Measurements from ENCODE around the gene ARHGAP26.

The ARHGAP26 gene

DNA sequence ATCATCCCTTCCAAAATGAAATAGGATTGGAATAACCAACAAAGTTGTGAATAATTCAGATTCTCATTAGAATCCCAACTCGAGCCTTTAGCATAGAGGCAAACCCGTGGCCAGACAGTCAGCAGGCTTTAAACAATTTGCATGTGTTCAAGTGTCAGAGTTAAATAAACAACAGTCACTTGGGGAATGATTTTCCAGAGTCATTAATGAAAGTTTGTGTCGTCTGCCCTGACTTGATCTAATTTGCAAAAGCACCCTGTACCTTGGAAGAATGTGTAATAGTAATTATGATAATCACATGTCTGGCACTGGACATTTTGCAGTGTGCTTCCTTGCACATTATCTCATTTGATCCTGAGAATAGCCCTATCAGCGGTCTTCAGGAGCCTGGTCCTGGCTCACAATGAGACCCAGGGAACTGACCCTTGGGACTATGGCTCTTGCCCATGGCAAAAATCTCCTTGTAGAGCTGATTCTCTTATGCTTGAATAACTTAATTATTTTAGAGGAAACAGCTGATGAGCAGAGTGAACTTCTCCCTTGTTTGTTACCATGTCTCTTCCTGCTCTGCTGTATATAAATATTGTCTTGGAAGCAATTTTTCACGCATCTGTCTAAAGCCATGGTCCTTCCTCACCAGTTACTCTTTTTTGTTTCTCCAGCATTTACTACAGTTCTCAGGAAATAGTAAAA, 360.6 kb downstream of the ARHGAP26 start:
- no peak for FAIRE-seq

DNA sequence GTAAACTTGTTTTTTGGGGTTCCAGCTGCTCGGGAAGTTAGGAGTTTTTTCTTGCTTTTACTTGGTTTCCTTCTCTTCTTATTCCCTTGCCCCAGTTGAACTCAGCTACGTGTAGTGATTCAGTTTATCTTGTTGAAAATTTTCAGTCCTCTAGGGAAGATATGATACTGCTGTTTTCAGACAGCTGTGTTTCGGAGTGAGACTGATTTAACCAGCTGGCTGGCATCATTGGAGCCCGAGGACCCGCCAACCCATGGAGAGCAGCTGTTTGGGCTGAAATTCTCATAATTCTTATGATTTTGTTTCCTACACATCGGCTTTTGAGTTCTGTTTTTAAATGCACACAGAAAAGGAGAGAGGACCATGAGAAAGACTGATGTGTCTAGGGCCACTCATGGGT, 361.8 kb downstream of the ARHGAP26 start:
- no peak for FAIRE-seq

DNA sequence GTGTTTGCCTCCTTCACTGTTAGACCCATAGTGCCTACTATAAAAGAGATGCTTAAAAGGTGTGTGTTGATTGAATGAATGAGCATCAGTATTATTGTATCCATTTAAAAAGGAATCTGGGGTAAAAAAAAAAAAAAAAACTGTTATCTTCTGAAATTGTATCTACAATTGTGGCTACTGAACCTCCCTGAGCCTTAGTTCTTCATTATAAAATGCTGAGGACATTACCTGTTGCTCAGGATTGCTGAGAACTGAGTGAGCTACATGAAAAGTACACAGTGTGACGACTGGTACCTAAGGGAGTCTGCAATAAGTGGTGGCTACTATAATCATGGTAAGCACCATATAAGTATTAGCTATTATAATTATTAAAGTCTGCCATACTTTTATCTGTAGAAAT, 362.6 kb downstream of the ARHGAP26 start:
- FAIRE-seq: no peak

DNA sequence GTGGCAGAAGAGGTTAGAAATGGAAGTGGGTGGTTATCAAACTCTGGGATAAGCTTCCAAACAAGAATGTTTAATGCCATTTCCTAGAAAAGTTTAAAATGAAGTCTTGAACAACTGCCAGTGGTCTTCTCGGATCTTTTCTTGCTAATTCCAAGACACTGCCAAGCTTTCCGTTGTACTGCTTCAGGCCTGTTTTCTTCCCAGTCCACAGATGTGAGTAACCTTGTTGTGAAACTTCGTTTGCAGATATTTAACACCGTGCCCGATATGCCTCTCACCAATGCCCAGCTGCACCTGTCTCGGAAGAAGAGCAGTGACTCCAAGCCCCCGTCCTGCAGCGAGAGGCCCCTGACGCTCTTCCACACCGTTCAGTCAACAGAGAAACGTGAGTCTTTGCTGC, 363.5 kb downstream of the ARHGAP26 start:
- no peak for FAIRE-seq

DNA sequence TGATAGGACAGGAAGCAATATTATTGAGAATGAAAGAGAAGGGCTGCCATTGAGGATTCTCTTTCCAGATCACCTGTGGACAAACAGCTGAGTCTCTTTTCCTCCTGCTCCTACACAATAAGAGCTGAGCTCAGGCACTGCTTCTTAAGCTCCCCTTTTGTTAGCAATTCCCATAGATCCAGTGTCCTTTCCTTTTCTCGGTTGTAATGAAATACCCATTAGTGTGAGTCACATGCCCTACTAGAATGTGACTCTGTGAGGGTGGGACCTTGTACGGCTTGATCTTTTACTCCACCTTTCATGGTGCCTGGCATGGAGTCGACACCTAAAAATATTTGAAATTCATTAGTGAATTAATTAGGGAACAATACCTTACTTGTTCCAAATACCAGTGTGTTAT, 364.1 kb downstream of the ARHGAP26 start:
- FAIRE-seq: no peak

DNA sequence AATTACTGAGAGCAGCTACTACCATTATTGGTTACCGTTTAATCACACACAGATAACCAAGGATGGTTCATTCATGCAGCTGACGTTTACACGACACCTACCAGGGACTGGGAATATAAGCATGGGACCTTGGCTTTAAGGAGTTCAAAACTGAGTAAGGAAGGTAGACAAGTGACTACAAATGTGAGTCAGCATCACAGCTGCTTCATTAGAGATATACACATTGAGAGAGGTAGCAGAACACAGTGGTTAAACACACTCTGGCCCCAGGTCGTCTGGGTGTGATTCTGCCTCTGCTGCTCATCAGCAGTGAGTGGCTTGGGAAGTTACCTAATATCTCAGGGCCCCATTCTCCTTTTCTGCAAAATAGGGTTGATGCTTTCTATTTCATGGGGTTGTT, 364.7 kb downstream of the ARHGAP26 start:
- no peak for FAIRE-seq

DNA sequence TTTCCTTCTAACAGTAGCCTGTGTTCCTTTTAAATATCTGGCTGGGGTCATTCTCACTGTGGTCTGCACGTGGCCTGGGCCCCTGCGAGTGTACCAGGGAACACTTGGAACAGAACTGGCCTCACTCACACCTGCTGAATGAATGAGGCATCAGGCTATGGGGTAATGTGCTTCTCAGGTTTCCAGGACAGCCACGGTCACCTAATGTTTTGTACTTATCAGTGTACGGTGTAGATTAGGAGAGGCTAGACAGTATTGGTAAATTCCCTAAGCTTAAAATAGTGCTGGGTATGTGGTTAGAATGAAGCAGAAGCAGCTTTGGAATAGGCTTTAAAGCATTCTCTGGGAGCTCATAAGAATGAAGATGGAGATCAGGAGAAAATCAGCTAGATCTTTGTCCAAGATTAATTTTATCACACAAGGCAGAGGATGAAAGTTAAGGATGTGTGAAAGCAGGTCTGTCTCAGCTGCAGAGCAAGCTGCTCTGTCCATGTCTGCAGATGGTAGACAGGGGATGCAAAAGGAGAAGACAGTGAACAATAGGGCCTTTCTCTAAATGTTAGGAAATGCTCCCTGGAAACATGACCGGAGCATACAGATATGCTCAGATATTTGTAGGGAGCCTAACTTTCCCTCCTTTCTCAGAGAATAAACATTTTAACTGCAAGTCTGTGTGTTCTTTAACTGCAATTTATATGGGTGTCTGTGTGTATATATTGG, 365.8 kb downstream of the ARHGAP26 start:
- no peak for FAIRE-seq

DNA sequence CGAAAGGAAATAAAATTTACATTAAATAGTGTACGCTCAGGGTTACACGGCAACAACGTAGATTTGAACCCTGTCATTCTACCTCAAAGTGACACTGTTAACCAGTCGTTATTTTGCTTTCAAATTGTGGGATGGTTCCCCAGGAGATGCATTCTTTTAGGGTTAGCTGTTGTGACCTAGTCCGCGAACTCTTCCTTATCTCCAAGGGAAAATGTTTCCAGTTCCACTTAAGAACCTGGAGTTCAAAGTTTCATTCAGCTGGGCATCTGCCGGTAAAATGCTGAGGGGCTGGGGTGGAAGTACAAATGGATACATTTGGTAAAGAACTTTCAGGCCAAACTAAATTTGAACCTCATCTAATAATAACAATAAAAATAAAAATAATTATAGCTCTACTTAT, 368.7 kb downstream of the ARHGAP26 start:
- no peak for FAIRE-seq

DNA sequence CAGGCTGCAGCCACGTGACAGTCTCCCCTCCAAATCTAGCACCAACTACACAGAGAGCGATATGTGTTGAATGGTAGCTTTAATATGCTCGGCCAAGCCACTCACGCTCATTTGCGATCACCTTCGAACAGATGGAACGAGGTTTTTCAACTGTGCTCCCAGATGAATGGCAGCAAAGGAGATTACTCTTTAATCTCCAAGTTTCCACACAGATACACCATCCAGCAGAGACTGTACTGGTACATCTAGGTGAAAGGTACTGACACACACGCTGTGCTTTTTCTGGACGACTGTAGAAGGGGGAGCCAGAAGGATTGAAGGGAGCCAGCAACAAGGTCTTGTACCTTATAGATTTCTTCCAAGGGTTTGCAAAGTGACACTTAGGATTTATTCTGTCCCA, 369.4 kb downstream of the ARHGAP26 start:
- no peak for FAIRE-seq

DNA sequence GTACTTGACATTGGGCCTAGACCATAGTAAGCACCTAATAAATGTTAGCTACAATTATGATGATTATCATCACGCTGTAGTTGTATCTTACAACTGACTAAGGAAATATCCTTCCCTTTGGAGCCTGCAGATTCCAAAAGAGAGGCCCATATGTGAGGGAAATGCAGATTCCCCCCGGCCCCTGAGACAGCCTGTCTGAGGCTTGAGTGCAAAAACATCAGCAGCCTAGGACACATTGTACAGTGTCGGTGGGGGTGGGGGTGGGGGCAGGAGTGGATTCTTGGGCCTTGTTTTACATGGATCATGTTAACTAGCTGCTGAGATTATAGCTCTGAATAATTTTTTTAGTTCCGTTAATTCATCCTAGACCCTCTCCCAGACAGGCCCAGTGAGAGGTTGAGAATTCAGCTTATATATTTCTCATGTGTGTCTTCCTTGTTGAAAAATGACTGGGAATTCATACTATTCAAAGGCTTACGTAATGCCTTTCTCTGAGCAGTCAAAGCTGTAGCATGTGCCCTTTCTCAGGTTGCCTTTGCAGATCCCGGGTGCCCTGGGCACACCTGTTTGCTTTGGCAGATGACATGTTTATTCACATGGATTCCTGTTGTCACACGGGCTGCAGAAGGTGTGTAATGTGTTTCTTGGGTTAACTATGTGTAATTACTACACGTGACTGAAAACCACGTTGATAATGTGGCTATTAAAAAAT, 370.5 kb downstream of the ARHGAP26 start:
- no peak for FAIRE-seq

DNA sequence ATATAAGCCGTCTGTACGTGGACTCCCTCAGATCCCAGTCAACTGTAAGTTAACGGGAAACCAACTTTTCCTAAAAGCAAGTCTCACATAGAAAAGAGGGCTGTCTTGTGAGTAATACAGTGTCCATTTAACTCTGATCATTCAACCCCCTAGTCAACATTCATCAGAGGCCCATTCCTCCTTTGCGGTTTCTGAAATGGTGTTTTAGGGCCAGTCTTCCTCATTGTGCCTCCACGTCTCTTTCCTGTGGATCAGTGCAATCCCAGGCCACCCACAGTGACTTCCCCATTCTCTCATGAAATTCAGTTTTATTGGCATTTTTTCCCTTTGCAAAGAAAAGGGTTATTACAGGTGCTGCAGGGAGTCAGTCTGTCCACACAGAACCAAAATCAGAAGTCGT, 371.5 kb downstream of the ARHGAP26 start:
- FAIRE-seq: no peak

DNA sequence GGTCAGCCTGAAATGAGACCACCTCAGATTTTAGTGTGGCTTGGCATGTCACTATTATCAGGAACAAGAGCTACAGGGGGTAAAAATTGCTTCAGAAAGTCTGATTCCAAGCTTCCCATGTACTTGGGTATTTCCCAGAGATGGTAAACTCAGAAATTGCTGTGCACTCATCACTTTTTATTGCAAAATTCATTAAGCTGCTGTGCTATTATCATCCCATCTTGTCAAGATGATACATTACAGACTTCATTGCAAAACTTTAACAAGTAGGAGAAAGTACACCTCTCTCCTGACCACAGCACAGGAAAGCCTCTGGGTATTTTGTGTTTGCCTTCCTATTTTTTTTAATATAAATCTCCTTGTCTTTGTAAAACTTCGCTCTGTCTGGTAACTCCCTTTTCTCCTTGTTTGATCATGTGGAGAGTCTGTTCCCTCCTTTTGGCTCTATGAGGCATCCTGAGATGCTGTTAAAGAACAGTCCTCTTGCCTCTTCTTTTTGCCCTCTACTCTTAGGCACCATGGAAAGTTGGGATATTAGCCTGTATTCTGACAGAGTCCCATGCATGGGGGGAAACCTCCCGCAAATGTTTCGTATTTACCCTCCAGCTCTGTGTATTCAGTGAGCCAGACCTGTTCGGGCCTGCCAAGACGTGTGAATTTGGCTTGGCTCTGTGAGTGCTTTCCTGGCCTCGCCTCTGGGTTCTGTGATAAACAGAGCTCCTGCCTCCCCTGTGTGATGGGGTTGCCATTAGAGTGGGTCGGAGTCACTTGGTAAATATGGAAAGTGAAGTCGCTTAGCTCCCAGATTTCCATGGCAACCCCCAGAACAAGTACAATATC, 372.6 kb downstream of the ARHGAP26 start:
- no peak for FAIRE-seq

DNA sequence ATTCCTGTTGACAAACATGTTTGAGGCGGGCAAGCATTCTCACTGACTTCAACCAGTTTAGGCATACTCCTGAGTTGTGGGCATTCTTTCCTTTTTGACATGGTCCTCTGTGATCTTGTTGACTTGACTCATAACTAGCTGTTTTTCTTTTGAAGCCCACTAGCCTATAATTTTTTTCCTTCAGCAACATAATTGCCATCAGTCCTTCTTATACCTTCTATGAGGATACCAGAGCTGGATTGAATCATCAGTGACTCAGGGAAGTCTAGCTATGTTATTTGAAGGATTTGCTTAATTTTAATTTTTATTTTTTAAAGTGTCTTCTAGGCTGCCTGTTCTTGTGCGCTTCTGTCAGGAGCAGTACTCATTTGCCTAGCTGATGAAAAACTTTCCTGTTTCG, 373.8 kb downstream of the ARHGAP26 start:
- no peak for FAIRE-seq

DNA sequence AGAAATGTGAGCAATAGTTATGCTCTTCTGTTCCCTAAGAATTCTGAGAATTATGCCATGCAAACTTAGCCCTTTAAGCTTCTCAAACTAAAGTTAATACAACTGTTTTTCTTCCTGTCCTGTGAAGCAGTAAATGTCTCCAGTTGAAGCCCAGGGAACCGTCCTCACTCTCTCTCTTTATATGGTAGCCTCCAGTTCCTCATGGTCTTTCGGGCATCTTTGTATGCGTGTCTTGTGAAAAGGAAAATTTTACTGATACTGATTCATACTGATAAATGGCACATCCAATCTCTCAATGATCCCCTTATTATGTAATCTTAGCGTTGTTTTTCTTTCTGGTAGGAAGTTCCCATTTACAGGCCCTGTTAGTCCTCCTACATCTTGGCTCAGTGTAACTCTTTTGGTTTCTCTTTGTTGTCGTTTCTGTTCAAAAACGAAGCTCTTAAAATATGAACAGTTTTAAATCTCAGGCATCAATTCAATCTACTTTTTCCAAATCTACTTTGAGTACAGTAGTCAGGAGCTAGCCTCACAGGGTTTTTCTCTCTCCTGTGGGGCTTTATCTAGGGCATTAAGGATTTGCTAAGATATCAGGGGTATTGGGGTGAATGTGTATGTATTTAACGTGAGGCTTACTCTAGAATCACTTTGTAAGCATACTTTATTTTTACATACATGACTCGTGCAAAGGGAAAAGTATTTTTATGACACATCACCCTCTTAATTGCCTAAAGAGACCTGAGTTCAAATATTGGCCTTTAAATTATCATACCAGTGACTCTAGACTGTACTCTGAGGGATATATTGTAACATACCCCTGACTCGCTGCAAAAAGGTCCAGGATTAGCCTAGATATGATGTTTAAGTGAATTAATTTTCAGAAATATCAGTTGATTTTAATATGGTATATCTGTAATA, 375.3 kb downstream of the ARHGAP26 start:
- FAIRE-seq: no peak

DNA sequence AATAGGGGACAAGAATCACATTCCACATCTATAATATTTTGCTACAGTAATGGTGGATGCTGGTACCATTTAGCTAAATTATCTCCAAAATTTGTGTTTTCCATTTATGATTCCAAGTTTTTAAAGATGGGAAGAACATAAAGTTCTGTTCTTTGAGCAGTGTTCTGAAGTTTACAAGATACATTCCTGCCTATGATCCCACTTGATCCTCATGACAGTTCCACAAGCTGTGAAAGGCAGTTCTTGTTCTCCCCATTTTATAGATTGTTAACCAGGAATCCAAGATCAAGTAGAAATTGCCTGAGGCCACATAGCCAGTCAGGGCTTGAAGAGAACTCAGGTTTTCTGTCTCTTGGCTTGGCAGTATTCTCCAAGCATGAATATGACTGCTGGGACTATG, 376.0 kb downstream of the ARHGAP26 start:
- FAIRE-seq: no peak

DNA sequence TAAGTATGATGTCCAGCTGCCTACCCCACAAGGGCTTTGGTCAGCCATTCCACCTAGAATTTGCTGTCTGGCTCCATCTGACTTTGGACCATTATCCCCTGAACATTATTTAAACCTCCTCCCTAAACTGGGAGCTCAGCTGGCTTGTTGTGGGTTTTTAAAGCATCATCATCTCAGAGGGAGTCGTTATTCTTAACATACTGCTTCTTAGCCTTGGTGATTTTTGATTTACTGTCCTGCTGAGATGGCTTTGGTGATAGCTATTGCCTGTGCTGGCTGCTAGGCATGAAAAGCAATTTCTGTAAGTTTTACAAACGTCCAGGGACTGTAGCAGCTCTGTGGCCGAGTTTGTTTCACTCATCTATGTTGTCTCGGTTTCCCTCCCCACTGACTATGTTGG, 377.2 kb downstream of the ARHGAP26 start:
- no peak for FAIRE-seq

DNA sequence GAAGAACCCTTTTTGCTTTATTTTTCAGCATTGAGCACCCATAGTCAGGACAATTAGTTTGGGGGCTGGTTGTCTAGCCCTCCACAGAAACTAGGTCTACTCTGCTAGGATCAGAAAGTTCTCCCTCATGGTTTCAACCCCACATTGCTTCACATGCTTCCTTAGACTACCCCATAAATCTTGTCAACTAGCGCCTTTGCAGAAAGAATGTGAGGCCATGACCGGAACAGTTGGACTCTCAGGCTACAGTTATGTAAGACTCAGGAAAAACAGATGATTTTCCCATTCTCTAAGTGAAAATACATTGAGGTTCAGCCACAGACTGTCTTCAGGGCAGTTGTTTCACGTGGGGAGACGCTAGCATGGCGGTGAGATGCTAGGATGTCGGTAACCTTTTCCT, 377.7 kb downstream of the ARHGAP26 start:
- FAIRE-seq: no peak

DNA sequence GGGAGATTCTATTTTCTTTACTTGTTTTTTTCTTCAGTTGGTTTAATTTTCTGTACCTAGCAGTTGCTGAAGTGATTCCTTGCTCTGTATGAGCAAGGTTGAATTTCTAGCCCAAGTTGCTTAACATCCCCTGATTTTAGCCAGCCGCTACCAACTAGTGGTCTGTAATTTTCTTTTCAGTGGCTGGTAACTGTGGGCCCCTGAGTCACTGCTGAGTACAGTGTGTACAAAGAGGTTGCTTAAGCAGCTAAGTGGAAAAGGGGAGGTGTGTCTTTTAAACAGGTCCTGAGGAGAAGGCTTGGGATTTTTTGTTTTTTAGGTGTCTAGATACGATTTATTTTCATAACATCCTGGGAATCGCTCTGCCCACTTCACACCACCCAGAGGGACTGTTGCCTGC, 378.6 kb downstream of the ARHGAP26 start:
- no peak for FAIRE-seq

DNA sequence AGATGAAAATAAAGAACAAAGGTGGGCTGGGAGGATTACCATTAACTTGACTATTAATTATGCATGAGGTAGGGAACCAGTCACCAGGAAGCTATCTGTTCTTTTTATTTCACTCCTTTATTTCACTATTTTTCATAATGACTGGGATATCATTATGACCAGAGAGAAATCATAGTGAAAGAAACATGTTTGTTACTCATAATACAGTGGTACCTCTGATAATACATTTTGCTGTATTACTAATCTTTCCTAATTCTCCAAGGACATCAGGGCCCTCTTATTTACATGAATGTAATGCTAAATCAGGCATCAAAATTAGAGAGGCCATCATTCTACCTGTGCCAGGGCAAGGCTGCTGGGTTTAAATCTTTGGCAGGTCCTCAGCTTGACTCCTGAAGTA, 379.6 kb downstream of the ARHGAP26 start:
- FAIRE-seq: no peak

DNA sequence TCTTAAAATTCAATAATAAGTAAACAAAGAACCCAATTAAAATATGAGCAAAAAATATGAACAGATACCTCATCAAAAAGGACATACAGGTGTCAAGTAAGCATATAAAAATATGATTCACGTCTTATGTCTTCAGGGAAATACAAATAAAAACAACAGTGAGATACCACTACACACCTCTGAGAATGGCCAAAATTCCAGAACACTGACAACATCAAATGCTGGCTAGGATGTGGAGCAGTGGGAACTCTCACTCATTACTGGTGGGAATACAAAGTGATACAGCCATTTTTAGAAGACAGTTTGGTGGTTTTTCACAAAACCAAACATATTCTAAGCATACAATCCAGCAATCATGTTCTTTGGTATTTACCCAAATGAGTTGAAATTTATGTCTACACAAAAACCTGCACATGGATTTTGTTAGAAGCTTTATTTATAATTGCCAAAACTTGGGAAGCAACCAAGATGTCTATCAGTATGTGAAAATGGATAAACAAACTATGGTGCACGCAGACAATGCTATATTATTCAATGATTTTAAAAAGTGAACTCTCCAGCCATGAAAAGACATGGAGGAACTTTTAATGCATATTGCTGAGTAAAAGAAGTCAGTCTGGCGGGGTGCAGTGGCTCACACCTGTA, 381.0 kb downstream of the ARHGAP26 start:
- no peak for FAIRE-seq

DNA sequence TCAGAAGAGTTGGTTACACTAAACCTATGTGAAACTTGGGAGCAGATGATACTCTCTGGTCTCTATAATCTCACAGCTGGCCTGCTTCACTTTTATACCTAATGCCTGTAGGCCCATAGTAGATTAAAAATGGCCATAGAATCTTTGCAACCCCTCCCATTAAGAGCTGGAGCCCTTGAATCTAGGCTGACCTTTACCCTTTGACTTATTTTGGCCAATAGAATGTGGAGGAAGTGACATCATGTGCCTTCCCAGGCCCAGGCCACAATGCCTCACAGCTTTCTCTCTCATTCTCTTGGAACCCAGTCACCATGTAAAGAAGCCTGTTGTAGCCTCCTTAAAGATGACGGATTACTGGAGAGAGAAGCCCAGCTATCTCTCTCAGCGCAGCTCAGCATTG, 382.3 kb downstream of the ARHGAP26 start:
- FAIRE-seq: no peak

Data from TTC549 (cell line).